ENCODE data around the gene GSTA2. TPM values are rescaled to one million over a fixed set of nuclear protein-coding genes. Genes with fewer than 3 reads are reported as not detected.
A peak's percentile ranks its signal among the peaks of the same experiment; 100 is the strongest.

The GSTA2 gene
- total and polyA plus RNA-seq, 10 of the 15 experiments (the other 5 are each of a cell fraction or from before 2014, with no cell fraction given), result not detected

- CTCF ChIA-PET, result interaction anchor here (0.7 to 2.6 kb wide), 2 partner anchors 15 to 1296 kb away, joined by 3 to 13 read pairs; no protein-coding TSS in a partner anchor
Observed at GRCh38 chr6:52739134-52739533, 24.1 kb downstream of the GSTA2 start.

More at GRCh38 chr6:52739134-52739533, 24.1 kb downstream of the GSTA2 start:
- SMC1A ChIA-PET (ENCODE audit: uncharacterized antibody, unreplicated experiment), result interaction anchor here (1.1 kb wide), 1 partner anchor 14 kb away, joined by 5 read pairs; no protein-coding TSS in a partner anchor
- BruUV-seq (replicated peaks), result no TSS peak
- Histone ChIP-seq H3K9ac (ENCODE audit: control insufficient read depth, insufficient read depth, low read length) (no peak overlapping the region), H3K27me3 (replicated peaks in 1 of 2; ENCODE audit: control insufficient read depth in 2 of 2, insufficient read depth in 2 of 2, low read length in 1 of 2) (no peaks in the 10 kb centered on the region; a peak in 2 of 4 replicates), H3K4me1 (ENCODE audit: control insufficient read depth, insufficient read depth, low read length) (no peaks in the 10 kb centered on the region), H3K4me2 (ENCODE audit: control insufficient read depth, insufficient read depth) (no peak overlapping the region), H3K9me3 (replicated peaks; ENCODE audit: control insufficient read depth, insufficient read depth, low read length) (no peaks in the 10 kb centered on the region), H3K36me3 (ENCODE audit: control insufficient read depth in 2 of 2, insufficient read depth in 2 of 2, low read length in 1 of 2) (no peaks in the 10 kb centered on the region), H3K4me3 (no peak overlapping the region), H3K27ac (ENCODE audit: control insufficient read depth, insufficient read depth) (no peak overlapping the region), H3K79me2 (ENCODE audit: control insufficient read depth, insufficient read depth, low read length) (no peaks in the 10 kb centered on the region), H4K20me1 (ENCODE audit: control insufficient read depth, insufficient read depth) (no peaks in the 10 kb centered on the region), H2AFZ (ENCODE audit: control insufficient read depth, low read depth, low read length) (no peak overlapping the region)
- no peak for ATAC-seq
- POLR2A ChIA-PET, result no interaction called here
- 0% methylated on average over 2 of the region's 2 CpGs for WGBS (ENCODE audit: insufficient coverage, insufficient replicate concordance, low lambda C conversion rate, missing lambda C conversion rate)
- DNase-seq (ENCODE audit: low read depth, low spot score), result no peak
- no peak for FAIRE-seq
- TF ChIP-seq EGR1 (IDR thresholded peaks at IDR 0.05; ENCODE audit: borderline replicate concordance in 1 of 2, low read depth in 2 of 2, low read length in 2 of 2) (no peak), ZBTB40 (IDR thresholded peaks at IDR 0.05; ENCODE audit: borderline replicate concordance) (peak; percentile 27; the same call in 1 of the 2 replicates)
- intact Hi-C loops (cut with micrococcal nuclease; ENCODE audit: unreplicated experiment), result no loop called here
- in situ Hi-C loops (cut with MboI), result no loop called here
- RAD21 ChIA-PET (ENCODE audit: unreplicated experiment), result no interaction called here
